Peyer's patch (tissue), 4 donors: ENCODE data around the gene PGR.

Source experiments
- CTCF ChIP-seq, 6 experiments: fragments of 450-650 bp in 4 of 6; fragments of 200-600 bp in 2 of 6; sonication (generic) in 1 of 6; IDR thresholded peaks; one replicate each; pipeline ENCODE4 v1.5.1; 2017 to 2019; ENCODE audit warnings: antibody characterized with exemption in 6 of 6, mild to moderate bottlenecking in 3 of 6, moderate library complexity in 1 of 6
- POLR2A ChIP-seq, 2 donors: fragments of 450-650 bp; IDR thresholded peaks; one replicate each; pipeline ENCODE4 v1.5.1; 2017; ENCODE audit warnings: antibody characterized with exemption in 2 of 2, mild to moderate bottlenecking in 2 of 2, moderate library complexity in 2 of 2

- TF ChIP-seq CTCF (IDR thresholded peaks at IDR 0.05) (no peak), POLR2A (IDR thresholded peaks at IDR 0.05) (no peak)
These were observed 46.8 kb downstream of the PGR start for GRCh38 chr11:101082813-101083212.
